GM18520 (cell line): ENCODE data around the gene RING1.
A peak's percentile ranks its signal among the peaks of the same experiment; 100 is the strongest.

Source experiments
- ATAC-seq: cut with Tn5 transposase; IDR thresholded peaks from one replicate; pipeline ENCODE4 v1.9.1; 2021; ENCODE audit not compliant: unreplicated experiment

The RING1 gene

DNA sequence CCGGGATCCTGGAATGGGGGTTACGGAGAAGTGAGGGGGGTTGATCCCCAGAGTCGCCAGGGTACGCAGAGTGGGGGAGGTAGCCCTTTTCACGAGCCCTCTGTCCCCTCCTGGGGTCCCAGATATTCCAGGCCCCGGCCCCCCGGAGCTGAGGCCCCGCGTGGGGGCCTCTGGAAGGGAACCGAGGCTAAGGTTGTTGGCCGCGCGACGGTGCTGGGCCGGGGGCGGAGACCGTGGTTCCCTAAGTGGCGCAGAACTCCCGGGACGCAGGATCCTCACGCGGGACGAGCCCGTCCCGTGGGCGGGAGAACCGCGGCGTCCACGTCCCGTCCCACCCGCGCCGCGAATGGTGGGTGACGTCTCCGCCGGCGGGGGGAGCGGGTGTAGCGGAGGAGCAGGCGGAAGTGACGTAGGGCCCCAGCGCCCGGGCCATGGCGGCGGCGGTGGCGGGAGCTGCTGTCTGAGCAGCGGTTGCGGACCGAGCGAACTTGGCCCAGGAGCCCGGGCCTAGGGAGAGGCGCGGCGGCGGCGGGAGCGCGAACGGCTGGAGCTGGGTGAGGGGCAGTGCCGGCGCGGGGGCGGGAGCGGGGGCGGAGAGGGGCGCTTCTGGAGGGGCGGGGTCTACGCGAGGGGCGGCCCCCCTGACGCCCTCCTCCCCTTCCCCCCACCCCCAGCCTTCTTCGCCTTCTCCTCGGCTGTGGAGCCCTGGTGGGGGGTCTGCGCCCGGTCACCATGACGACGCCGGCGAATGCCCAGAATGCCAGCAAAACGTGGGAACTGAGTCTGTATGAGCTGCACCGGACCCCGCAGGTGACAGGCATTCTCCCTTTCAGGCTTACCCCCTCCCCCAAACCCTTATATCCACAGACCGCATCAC, at the start of gene RING1:
Gene RING1 (plus strand): TSS at position 410 of the 877 bp plus-strand sequence. CDS start 323 bp downstream, at position 733.
- no peak for ATAC-seq

DNA sequence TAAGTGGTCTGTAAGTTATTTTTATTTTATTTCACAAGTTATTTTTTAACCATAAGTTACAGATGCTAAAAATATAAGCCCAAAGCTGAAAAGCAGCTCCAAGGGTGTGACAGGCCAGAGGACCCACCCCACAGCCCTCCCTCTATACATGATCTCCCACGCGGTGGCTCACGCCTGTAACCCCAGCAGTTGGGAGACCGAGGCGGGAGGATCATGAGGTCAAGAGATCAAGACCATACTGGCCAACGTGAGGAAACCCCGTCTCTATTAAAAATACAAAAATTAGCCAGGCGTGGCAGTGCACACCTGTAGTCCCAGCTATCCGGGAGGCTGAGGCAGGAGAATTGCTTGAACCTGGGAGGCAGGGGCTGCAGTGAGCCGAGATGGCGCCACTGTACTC, 48.2 kb upstream of the RING1 start:
- ATAC-seq: no peak

DNA sequence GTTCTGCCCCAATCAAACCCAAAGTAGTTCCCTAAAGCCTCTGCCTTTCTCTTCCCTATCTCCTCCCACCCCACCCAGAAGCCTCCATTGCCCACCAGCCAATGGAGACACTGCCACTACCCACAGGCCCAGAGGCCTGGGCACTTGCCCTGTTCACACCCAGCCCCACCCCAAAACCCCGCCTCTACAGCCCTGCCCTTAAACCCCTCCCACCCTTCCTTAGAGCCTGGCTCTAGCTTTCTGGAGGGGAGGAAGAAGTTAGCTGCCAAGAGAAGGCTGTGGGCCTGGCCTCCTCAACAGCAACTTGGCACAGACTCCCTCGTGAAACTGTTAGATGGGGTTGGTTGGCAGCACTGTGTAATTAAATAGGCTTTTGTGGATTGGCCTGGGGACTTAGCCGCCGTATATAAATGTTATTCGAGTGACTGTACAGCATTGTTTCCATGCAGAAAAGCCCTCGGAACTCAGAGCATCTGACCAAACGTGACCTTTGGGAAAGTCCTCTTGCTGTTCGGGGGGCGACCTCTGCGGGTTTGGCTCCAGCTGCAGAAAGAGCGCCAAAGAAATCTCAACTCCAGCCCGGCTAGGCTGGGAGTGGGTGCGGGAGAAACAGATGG, 47.5 kb upstream of the RING1 start:
- ATAC-seq: no peak

DNA sequence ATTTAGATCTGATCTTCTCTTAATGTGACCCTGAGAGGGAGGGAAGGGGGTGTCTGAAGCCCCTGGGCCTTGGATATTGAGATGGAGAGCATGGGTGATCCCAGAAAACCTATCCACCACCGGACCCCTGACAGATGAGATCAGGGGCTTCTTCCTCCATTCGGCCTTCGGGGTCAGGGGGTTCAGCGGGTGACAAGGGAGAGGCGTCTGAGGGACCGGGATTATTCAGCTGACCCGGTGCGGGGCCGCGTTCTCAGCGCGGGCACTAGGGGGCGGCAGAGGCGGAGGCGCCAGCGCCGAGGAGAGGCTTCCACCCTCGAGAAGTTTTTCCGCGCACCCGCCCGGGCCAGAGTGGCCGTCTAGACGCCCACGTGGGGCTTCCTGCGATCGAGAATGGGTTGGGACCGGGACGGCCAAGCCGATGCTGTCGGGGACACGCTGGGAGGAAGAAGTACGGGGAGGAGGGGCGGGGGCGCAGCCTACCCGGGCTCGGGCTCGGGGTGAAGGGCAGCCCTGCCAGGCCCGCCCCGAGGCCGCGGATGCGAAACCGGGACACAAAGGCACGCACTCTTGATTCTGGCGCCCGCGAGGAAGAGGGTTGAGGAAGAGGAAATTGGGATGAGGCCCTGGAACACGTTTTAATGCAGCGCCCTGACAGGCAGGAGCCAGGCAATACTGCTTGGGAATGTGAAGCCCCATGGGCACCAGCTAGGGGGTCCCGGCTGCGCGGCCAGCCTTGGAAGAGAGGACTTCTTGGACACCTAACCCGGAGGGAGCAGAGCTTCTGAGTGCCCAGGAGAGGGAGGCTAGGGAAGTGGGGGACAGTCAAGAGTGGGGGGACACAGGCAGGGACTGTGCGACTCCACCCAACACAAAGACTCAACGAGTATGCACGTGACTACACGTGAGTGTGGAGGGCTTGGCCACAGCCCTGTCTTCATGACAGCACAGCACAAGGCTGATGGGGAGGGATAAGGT, 46.7 kb upstream of the RING1 start:
- ATAC-seq: peak; percentile 48

DNA sequence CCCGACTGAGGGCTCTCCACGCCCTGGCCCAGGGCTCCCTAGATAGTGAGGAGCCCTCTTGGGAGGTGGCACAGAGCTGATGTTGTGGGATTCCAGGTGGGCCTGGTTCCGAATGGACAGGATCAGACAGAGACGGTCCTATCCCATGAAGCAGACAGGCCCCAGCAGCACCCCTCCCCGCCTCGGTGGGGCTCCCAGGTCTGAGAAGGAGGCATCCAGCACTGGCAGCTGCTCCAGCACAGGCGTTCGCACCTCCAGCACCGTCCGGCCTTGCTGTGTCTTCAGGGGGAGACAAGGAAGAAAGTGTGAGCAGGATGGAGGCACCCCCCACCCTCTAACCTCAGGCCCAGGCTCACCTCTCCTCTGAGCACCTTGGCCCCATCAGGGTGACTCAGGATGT, 44.8 kb upstream of the RING1 start:
- no peak for ATAC-seq

DNA sequence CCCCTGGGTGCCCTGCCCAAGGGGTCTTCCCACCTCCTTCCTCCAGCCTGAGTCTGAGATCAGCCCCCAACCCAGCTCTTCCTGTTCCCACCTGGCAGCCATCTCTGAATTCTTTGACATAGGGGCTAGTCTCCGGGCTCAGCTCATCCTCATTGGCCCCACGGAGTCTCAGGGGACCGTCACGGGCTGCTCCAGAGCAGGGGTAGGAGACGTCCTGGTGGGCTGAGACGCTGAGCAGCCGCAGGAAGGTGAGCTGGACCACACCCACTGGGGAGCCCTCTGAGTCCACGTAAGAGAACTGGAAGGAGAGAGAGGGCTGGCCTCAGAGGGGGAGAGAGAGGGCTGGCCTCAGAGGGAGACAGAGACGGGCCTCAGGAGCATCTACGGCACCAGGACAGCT, 44.1 kb upstream of the RING1 start:
- ATAC-seq: no peak

DNA sequence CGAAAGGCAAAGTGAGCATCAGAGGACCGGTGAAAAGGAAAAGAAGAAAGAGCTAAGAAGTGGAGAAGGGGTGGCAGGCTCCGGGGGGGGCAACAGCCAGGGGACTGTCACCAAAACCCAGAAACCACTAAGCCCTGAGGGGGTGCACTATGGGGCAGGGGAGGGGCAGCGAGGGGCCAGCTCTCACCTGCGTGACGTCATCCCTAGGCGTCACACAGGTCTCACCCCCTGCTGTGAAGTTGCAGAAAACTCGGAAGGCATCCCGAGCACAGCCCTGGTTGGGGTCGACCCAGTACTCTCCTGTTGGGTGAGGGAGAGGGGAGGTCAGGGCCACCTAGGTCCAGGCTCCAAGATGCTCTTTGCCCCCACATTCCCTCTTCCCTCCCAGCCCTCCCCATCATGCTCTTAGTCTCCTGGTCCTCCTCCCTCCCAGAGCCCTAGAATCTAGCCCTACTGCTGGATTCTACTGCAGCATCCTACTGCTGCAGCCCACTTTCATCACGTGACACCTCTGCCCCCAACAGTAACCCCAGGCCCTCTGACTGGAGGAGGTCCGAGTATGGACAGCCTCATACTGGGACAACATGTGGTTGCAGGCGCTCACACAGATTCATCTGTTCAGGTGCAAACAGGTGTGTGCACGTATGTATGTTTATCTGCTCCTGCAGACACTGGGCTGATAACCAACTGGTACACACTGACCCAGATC, 43.5 kb upstream of the RING1 start:
- no peak for ATAC-seq

DNA sequence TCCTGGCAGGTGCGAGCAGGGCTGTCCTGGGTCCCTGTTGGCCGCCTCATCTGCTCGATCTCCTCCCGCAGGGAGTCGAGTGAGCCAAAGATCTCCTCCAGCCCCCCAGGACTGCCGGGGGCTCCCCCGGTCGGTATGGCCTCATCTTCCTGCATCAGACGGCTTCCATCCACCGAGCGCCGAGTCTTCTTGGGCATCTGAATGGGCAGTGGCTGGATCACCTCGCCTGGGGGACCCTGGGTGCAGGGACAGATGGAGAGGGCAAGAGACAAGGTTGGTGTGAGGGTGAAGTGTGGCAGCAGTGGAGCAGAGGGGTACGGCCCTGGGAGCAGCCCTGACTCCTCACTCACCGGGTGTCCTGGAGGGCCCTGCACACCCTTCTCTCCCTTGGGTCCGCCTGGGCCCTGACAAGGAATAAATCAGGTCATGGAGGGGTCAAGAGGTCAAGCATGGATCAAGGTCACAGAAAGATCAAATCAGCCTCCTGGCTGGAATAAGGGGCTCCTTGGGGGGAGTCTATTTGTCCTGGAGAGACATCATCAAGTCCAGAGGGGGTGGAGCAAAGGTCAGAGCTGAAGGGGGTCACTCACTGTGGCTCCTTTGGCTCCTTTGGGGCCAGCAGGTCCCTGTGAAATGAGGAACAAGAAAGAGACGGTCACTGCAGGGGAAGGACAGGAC, 42.6 kb upstream of the RING1 start:
- ATAC-seq: no peak

DNA sequence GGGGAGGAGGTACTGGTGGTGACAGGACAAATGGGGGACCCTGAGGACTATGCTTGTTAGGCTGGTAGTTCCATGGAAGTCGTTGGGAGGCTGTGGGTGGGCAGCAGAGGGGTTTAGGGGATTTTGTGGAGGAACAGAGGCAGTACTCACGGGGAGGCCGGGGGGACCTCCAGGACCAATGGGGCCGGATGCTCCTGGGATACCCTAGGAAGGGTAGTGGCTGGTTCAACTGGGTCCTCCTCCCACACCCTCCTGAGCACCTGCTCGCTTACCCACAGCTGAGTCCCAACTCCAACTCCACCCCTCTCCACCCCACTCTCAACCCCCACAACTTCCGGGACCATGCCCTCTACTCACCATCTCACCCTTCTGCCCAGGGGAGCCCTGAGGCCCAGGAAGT, 41.9 kb upstream of the RING1 start:
- no peak for ATAC-seq

DNA sequence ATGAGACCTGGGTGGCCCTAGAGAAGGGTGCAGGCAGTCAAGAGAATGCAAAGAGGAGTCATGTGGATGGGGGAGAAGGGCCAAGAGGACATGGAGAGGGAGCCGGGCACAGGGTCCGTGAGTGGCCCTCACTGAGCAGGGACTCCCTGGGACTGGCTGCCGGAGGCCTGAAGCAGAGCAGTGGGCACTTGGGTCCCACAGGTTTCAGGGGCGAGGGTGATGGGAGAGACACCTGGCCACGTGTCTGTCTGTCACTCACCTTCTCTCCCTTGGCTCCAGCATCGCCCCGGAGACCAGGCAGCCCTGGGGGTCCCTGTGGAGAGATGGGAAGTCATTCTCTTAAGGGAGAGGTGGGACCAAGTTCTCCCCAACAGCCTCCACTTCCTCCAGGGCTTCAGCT, 41.5 kb upstream of the RING1 start:
- ATAC-seq: no peak

DNA sequence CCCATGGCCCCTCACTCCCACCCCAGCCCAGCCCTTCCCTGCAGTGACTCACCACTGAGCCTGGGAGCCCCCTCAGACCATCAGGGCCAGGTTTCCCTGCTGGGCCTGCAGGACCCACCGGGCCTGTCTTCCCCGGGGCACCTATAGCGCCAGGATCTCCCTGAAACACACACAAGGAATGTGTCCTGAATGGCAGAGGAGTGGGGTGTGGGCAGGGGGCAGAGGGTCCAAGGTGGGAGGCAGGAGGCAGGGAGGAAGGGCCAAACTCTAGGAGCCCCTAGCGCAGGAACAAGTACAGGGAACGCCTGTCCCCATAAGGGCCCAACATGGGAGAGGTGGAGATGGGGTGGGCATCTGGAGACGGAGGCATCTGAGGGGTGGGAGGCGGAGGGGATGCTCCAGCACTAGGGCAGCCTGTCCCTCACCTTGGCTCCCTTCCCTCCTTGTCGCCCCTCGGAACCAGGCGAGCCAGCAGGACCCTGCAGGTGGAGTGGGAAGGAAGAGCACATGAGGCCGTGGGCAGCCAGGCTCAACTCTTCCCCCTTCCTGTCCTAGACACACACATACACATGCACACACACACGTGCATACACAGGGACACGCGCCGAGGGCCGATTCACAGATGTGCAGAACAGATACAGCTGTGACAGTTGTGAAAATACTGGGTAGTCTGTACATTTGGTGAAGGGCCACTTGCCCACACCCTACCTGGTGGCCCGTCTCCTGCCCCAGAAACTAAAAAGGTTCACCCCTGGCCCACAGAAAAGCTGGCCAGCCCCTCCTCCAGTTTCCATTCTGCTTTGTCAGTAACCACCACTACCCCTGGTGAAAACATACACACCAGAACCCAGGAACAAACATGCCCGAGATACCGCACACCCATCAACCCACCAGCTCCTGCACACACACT, 40.7 kb upstream of the RING1 start:
- no peak for ATAC-seq

DNA sequence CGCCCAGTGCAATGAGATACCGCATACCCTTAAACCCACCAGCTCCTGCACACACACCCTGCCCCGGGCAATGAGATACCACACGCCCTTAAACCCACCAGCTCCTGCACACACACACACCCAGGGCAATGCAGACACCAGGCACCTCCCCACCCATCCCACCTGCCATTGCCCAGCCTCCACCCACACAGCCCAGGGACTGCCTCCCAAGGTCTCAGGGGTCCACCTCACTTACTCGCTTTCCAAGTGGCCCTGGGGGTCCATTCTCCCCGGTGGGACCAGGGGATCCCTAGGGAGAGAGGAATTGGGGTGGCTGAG, 40.1 kb upstream of the RING1 start:
- no peak for ATAC-seq

DNA sequence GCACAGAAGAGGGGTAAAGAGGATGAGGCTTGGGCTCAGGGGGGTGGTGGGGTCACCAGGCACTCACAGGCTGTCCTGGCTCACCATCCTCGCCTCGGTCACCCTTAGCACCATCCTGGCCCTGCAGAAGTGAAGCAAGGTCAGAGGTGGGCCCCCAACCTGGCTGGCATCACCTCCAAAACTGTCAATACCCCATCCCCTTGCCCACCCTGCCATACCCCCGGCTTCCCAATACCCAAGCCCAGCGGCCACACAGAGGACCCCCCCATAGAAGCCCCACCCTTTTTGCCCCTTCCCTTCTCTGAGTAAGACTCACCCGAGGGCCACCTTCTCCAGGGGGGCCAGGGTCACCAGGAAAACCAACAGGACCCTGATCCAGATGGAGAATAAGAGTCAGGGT, 39.7 kb upstream of the RING1 start:
- ATAC-seq: no peak

DNA sequence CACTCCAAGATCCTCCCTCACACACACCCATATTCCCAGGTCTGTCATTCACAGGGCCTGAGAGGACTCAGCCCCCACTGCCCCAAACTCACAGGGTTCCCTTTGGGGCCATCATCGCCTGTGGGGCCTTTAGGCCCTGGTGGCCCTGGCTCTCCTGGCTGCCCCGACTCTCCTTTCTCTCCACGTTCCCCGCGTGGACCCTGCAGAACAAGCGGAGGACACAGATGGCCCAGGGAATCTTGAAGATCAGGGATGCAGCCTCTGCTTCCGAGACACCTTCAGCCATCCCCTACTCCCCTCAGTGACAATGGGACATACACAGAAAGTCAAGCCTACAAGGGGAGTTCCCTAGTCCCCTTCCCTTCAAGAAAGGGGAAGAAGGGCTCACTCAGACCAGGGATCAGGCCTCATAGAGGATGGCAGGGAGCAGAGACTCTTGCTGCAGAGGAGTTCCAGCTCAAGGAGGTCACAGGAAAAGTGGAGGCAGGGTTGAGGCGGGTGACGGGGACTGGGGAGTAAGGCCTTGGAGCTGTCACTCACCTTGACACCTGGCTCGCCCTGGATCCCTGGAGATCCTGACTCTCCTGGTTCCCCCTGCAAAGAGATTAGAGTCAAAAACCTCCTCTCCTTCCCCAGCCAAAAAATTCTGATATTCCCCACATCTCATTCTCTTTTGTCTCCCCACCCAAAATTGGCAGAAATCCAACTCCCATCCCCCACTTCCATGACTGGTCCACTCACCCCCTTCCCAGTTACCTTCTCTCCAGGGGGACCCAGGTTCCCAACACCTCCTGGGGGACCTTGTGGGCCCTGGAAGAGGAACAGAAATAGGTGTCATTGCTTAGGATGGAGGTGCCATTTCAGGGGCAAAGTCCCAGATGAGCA, 38.8 kb upstream of the RING1 start:
- ATAC-seq: no peak

DNA sequence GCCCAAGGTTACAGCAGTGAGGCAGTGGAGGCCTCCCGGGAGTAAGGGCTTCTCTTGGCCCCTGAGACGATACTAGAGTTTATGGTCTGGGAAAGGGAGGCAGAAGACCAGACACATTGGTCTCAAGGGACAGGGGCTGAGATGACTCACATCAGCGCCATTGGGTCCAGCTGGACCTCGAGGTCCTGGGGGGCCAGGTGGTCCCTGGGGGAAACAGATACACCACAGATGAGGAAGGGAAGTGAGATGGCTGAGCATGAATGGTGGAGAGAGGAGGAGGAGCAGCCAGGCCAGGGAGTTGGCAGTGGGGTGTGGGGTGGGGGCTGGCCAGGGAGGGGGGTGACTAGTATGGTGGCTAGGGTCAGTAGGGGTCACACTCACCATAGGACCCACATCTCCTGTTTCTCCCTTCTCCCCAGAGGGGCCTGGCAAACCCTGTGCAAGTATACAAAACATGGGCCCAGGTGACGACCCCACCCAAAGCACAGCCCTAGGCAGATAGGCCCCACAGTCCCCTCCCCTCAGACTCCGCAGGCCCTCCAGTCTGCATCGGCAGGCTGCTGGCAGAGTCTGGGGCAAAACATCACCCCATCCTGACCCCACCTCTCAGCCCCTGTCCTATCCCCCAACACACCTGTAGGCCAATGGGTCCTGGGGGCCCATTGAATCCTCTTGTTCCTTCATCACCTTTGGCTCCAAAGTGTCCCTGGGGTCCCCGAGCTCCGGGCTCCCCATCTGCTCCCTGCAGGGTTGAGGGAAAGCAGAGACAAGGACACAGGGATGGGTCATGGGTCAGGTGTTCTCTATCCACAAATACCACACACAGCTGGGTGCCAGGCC, 37.9 kb upstream of the RING1 start:
- no peak for ATAC-seq

DNA sequence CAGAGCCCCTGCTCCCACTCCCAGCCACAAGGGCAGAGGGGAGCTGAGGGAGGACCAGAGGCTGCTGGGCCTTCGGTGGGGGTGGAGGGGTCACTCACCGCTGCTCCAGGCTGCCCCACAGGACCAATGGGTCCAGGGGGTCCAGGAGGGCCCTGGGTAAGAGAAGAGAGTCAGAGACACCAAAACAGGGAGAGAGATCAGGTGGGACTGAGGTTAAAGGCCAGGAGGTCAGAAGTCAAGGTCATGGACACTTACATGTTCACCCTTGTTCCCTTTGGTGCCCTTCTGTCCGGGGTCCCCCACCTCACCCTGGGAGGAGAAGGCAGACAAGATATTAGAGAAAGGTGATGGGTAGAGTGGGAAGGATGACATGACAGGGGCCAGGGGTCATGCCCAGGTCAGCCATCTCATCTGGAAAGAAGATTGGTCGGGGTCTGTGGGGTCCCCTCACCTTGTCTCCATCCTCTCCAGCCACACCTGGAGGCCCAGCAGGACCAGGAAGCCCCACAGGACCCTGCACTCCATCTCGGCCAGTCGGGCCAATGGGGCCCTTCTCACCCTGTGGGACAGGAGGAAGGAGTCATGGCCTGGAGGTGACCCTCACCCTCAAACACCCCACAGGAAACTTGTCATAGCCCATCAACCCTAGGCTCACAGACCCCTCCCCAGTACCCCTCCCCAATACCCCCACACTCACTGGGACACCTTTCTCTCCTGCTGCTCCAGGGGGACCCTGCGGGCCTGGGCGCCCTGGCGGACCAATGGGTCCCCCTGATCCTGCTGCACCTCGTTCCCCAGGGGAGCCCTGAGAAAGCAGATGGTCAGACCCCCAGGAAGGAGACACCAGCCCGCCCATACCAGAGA, 37.1 kb upstream of the RING1 start:
- ATAC-seq: no peak
